Measurements from ENCODE around the gene DYNC1I1. TPM values are rescaled to one million over a fixed set of nuclear protein-coding genes. Genes with fewer than 3 reads are reported as not detected.

Gene DYNC1I1
- total RNA-seq, 1 experiment from 2014 or later = 8.3 TPM

- peak in 1 of 2 experiments; percentile 15 for DNase-seq
- Mint-ChIP-seq H3K9me3 (ENCODE audit: unreplicated experiment) (no peaks in the 10 kb centered on the region), H3K4me1 (ENCODE audit: low read depth, unreplicated experiment) (no peaks in the 10 kb centered on the region), H3K4me3 (ENCODE audit: unreplicated experiment) (no peak overlapping the region), H3K36me3 (ENCODE audit: insufficient read depth, unreplicated experiment) (no peaks in the 10 kb centered on the region), H3K27me3 (ENCODE audit: insufficient read depth, unreplicated experiment) (peaks cover 3% of the 10 kb centered on the region), H3K27ac (ENCODE audit: unreplicated experiment) (no peak overlapping the region)
- Histone ChIP-seq H3K4me3 (ENCODE audit: low read depth, low read length) (no peak overlapping the region), H3K9me3 (no peaks in the 10 kb centered on the region), H3K27me3 (replicated peaks; ENCODE audit: control insufficient read depth, insufficient read depth, low read length) (no peaks in the 10 kb centered on the region), H3K4me1 (no peaks in the 10 kb centered on the region), H3K36me3 (ENCODE audit: control insufficient read depth, insufficient read depth, low read length) (no peaks in the 10 kb centered on the region)
- TF ChIP-seq CTCF (IDR thresholded peaks at IDR 0.05; ENCODE audit: insufficient read depth in 1 of 2, low read depth in 1 of 2, low read length in 1 of 2, severe bottlenecking in 1 of 2, unreplicated experiment in 1 of 2) = no peak
- no TSS peak for BruUV-seq (replicated peaks)
- intact Hi-C loops (cut with micrococcal nuclease; ENCODE audit: unreplicated experiment) = loop anchor here (10.0 kb wide), 1 partner anchor 343 kb away; no protein-coding TSS in a partner anchor
- ChIA-PET CTCF (interaction anchor here (1.1 to 1.2 kb wide), 2 partner anchors 73 to 144 kb away, joined by 4 to 7 read pairs; no protein-coding TSS in a partner anchor), POLR2A (no interaction called here)
Measured at GRCh38 chr7:95867309-95867708, 95.0 kb downstream of the DYNC1I1 start.

GRCh38 chr7:95871075-95871848 is 98.9 kb downstream of the DYNC1I1 start:
- Histone ChIP-seq H3K4me3 (ENCODE audit: low read depth, low read length) (no peak overlapping the region), H3K36me3 (ENCODE audit: control insufficient read depth, insufficient read depth, low read length) (no peaks in the 10 kb centered on the region; the same call in 1 of the 2 replicates), H3K27me3 (replicated peaks; ENCODE audit: control insufficient read depth, insufficient read depth, low read length) (no peaks in the 10 kb centered on the region), H3K9me3 (no peaks in the 10 kb centered on the region), H3K4me1 (no peaks in the 10 kb centered on the region)
- intact Hi-C loops (cut with micrococcal nuclease; ENCODE audit: unreplicated experiment) = loop anchor here (1.0 kb wide), 3 partner anchors 76 to 153 kb away; no protein-coding TSS in a partner anchor
- Mint-ChIP-seq H3K4me3 (ENCODE audit: unreplicated experiment) (no peak overlapping the region), H3K27ac (ENCODE audit: unreplicated experiment) (no peak overlapping the region), H3K36me3 (ENCODE audit: insufficient read depth, unreplicated experiment) (no peaks in the 10 kb centered on the region), H3K27me3 (ENCODE audit: insufficient read depth, unreplicated experiment) (peaks cover 3% of the 10 kb centered on the region), H3K4me1 (ENCODE audit: low read depth, unreplicated experiment) (no peaks in the 10 kb centered on the region), H3K9me3 (ENCODE audit: unreplicated experiment) (no peaks in the 10 kb centered on the region)
- peak; percentile 46 to 59 for DNase-seq
- ChIA-PET POLR2A (no interaction called here), CTCF (interaction anchor here (0.7 to 2.2 kb wide), 10 partner anchors 14 to 1157 kb away, joined by 3 to 21 read pairs (median 5); no protein-coding TSS in a partner anchor)
- peak; percentile 58 to 63 for TF ChIP-seq CTCF (IDR thresholded peaks at IDR 0.05; ENCODE audit: insufficient read depth in 1 of 2, low read depth in 1 of 2, low read length in 1 of 2, severe bottlenecking in 1 of 2, unreplicated experiment in 1 of 2)
- no TSS peak for BruUV-seq (replicated peaks)

- Histone ChIP-seq H3K4me3 (ENCODE audit: low read depth, low read length) (no peak overlapping the region), H3K9me3 (no peaks in the 10 kb centered on the region), H3K36me3 (ENCODE audit: control insufficient read depth, insufficient read depth, low read length) (no peaks in the 10 kb centered on the region; the same call in 1 of the 2 replicates), H3K27me3 (replicated peaks; ENCODE audit: control insufficient read depth, insufficient read depth, low read length) (no peaks in the 10 kb centered on the region), H3K4me1 (no peaks in the 10 kb centered on the region)
- no peaks in the 10 kb centered on the region for H3K36me3 Mint-ChIP-seq (ENCODE audit: insufficient read depth, unreplicated experiment)
- peaks cover 3% of the 10 kb centered on the region for H3K27me3 Mint-ChIP-seq (ENCODE audit: insufficient read depth, unreplicated experiment)
- ChIA-PET POLR2A (no interaction called here), CTCF (interaction anchor here (1.1 to 2.2 kb wide), 6 partner anchors 13 to 1156 kb away, joined by 3 to 21 read pairs (median 10); no protein-coding TSS in a partner anchor)
- no peaks in the 10 kb centered on the region for H3K4me1 Mint-ChIP-seq (ENCODE audit: low read depth, unreplicated experiment)
- TF ChIP-seq CTCF (IDR thresholded peaks at IDR 0.05; ENCODE audit: insufficient read depth in 1 of 2, low read depth in 1 of 2, low read length in 1 of 2, severe bottlenecking in 1 of 2, unreplicated experiment in 1 of 2) = no peak
- no peaks in the 10 kb centered on the region for H3K9me3 Mint-ChIP-seq (ENCODE audit: unreplicated experiment)
- DNase-seq = no peak
- BruUV-seq (replicated peaks) = no TSS peak
- H3K4me3 Mint-ChIP-seq (ENCODE audit: unreplicated experiment) = no peak overlapping the region
- intact Hi-C loops (cut with micrococcal nuclease; ENCODE audit: unreplicated experiment) = loop anchor here (1.0 kb wide), 3 partner anchors 77 to 154 kb away; no protein-coding TSS in a partner anchor
- H3K27ac Mint-ChIP-seq (ENCODE audit: unreplicated experiment) = no peak overlapping the region
Measured at GRCh38 chr7:95871896-95872295, 99.5 kb downstream of the DYNC1I1 start.

Measured in Caco-2 (cell line).